Measurements from ENCODE around the gene DVL1.

GRCh38 chr1:1309251-1310108 lies 39.7 kb downstream of the DVL1 start:
- TF ChIP-seq, protein P1, sequence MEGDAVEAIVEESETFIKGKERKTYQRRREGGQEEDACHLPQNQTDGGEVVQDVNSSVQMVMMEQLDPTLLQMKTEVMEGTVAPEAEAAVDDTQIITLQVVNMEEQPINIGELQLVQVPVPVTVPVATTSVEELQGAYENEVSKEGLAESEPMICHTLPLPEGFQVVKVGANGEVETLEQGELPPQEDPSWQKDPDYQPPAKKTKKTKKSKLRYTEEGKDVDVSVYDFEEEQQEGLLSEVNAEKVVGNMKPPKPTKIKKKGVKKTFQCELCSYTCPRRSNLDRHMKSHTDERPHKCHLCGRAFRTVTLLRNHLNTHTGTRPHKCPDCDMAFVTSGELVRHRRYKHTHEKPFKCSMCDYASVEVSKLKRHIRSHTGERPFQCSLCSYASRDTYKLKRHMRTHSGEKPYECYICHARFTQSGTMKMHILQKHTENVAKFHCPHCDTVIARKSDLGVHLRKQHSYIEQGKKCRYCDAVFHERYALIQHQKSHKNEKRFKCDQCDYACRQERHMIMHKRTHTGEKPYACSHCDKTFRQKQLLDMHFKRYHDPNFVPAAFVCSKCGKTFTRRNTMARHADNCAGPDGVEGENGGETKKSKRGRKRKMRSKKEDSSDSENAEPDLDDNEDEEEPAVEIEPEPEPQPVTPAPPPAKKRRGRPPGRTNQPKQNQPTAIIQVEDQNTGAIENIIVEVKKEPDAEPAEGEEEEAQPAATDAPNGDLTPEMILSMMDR (IDR thresholded peaks at IDR 0.05; ENCODE audit: insufficient read depth, low read depth, low read length), result no peak
- TF ChIP-seq EZH2 (IDR thresholded peaks at IDR 0.05; ENCODE audit: insufficient read depth, low read length), result no peak
